ENCODE data around the gene KRT80. TPM values are rescaled to one million over a fixed set of nuclear protein-coding genes. Genes with fewer than 3 reads are reported as not detected.

The KRT80 gene
- total and polyA plus RNA-seq, 2 of the 13 experiments (the other 11 are each of a cell fraction or from before 2014, with no cell fraction given) = 0.27 to 0.53 TPM

DNA sequence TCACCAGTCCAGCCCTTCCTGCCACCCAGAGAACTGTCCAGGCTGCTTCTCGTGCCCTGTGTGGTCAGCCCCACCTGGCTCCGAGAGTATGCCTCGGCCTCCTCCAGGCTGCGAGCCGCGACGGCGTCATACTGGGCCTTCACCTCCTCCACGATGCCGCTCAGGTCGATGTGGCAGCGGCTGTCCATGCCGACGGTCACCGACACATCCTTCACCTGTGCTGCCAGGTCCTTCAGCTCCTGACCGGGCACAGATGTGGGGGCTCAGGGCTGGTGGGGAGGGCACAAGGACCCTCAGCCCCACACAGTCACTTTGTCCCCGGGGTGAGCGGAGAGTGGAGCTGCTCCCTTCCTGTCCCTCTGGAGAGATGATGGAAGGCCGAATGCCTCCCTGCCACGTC is 18.3 kb downstream of the KRT80 start:
- Histone ChIP-seq H3K9me3 (ENCODE audit: low read length) (no peaks in the 10 kb centered on the region), H3K4me1 (ENCODE audit: insufficient read depth, low read length) (peaks cover 18% of the 10 kb centered on the region), H4K20me1 (ENCODE audit: insufficient read depth, low read length) (no peaks in the 10 kb centered on the region), H3K27ac (ENCODE audit: extremely low read length, insufficient read depth, low read length) (no peak overlapping the region), H3K4me2 (ENCODE audit: low read depth, low read length) (no peak overlapping the region), H2AFZ (ENCODE audit: low read length) (no peak overlapping the region), H3K9ac (ENCODE audit: insufficient read depth, low read depth, low read length) (no peak overlapping the region), H3K79me2 (ENCODE audit: insufficient read depth, low read length) (no peaks in the 10 kb centered on the region), H3K27me3 (ENCODE audit: control insufficient read depth in 1 of 2, insufficient read depth in 2 of 2, low read length in 2 of 2) (peaks cover 0 to 2% of the 10 kb centered on the region in 2 experiments; a peak in 1 of 5 replicates), H3K36me3 (replicated peaks in 1 of 2; ENCODE audit: control insufficient read depth in 1 of 2, insufficient read depth in 2 of 2, low read length in 2 of 2) (no peaks in the 10 kb centered on the region), H3K4me3 (replicated peaks in 1 of 3; ENCODE audit: insufficient read depth in 1 of 3, low read depth in 2 of 3, low read length in 3 of 3) (no peak overlapping the region)
- BruUV-seq (replicated peaks) = no TSS peak
- no peak for FAIRE-seq
- TF ChIP-seq DDIT3 (CRISPR knock-in tag; IDR thresholded peaks at IDR 0.05) (no peak), ZNF709 (CRISPR knock-in tag; IDR thresholded peaks at IDR 0.05) (no peak), YEATS4 (CRISPR knock-in tag; IDR thresholded peaks at IDR 0.05; ENCODE audit: borderline replicate concordance) (no peak), NPAS2 (CRISPR knock-in tag; IDR thresholded peaks at IDR 0.05; ENCODE audit: borderline replicate concordance) (no peak), CBX1 (IDR thresholded peaks at IDR 0.05; ENCODE audit: low read depth) (no peak), TRAFD1 (CRISPR knock-in tag; IDR thresholded peaks at IDR 0.05; ENCODE audit: borderline replicate concordance) (no peak), CAMTA2 (CRISPR knock-in tag; IDR thresholded peaks at IDR 0.05; ENCODE audit: borderline replicate concordance) (no peak), HNRNPLL (IDR thresholded peaks at IDR 0.05; ENCODE audit: low read depth, low read length, poor library complexity, severe bottlenecking) (no peak), ONECUT2 (CRISPR knock-in tag; IDR thresholded peaks at IDR 0.05) (no peak), ZNF263 (CRISPR knock-in tag; IDR thresholded peaks at IDR 0.05) (no peak), ZNF382 (CRISPR knock-in tag; IDR thresholded peaks at IDR 0.05; ENCODE audit: borderline replicate concordance) (no peak), ZFP91 (CRISPR knock-in tag; IDR thresholded peaks at IDR 0.05; ENCODE audit: borderline replicate concordance) (no peak)
- TF ChIP-seq, protein P1, sequence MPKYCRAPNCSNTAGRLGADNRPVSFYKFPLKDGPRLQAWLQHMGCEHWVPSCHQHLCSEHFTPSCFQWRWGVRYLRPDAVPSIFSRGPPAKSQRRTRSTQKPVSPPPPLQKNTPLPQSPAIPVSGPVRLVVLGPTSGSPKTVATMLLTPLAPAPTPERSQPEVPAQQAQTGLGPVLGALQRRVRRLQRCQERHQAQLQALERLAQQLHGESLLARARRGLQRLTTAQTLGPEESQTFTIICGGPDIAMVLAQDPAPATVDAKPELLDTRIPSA (CRISPR knock-in tag; IDR thresholded peaks at IDR 0.05; ENCODE audit: borderline replicate concordance) = no peak
- in situ Hi-C loops (cut with HindIII; ENCODE audit: extremely low pct_ligation_motif_present, low pct_unique_long_range_greater_than_20kb) (no loop called here), intact Hi-C loops (cut with micrococcal nuclease; ENCODE audit: unreplicated experiment) (no loop called here)
- ChIA-PET POLR2A (no interaction called here), CTCF (ENCODE audit: low intra/inter-chr PET ratio, low total read pairs) (no interaction called here)
- 83% methylated on average over 13 of the region's 20 CpGs for WGBS (ENCODE audit: low lambda C conversion rate)
- no peak for ATAC-seq
- no peak for DNase-seq (ENCODE audit: low spot score)
